AG04450 (cell line): ENCODE measurements around the gene NDUFS6. TPM values are rescaled to one million over a fixed set of nuclear protein-coding genes. Genes with fewer than 3 reads are reported as not detected.

Experiments
- CTCF ChIA-PET: fragments of 300-600, 350-600 bp; formaldehyde crosslinking; extraction: SDS; loops from one replicate; lab custom pipeline; 2022; ENCODE audit warnings: antibody characterized with exemption, inconsistent platforms; lab: Charles Lee
- POLR2A ChIA-PET: fragments of 350-600 bp; formaldehyde crosslinking; extraction: SDS; loops from one replicate; lab custom pipeline; 2021; ENCODE audit warnings: antibody characterized with exemption, inconsistent platforms; lab: Yijun Ruan, JAX
- DNase-seq: peaks from one replicate; pipeline ENCODE4 v3.0.0-alpha.2; 2011; ENCODE audit warnings: low read depth, low spot score
- H3K27ac ChIP-seq: one replicate; pipeline ENCODE4 v1.5.1; 2012; ENCODE audit warnings: low read depth, low read length, control low read depth
- H3K27me3 ChIP-seq: one replicate; pipeline ENCODE4 v1.6.0; 2012; ENCODE audit warnings: low read length; ENCODE audit not compliant: control insufficient read depth, insufficient read depth
- H3K4me3 ChIP-seq: 2 replicates; pipeline ENCODE4 v1.5.1; 2011; ENCODE audit warnings: mild to moderate bottlenecking, low read depth, low read length, control low read depth
- H3K9me3 ChIP-seq: 2 replicates; pipeline ENCODE4 v1.5.1; 2012; ENCODE audit warnings: low read length; ENCODE audit not compliant: control insufficient read depth, insufficient read depth
- polyA plus RNA-seq: library from polyadenylated mRNA; depleted of rRNA; stranded (reverse); fragments of >200 nt; gene quantifications from 2 replicates; pipeline ENCODE4 v1.2.3, GENCODE V29; 2011
- TF ChIP-seq, protein P1 (sequence below): IDR thresholded peaks from 2 replicates; pipeline ENCODE4 v1.5.1; 2011; ENCODE audit warnings: low read depth, low read length, control low read depth, inconsistent platforms

Gene NDUFS6
- polyA plus RNA-seq, 1 experiment = 51.8 TPM

DNA sequence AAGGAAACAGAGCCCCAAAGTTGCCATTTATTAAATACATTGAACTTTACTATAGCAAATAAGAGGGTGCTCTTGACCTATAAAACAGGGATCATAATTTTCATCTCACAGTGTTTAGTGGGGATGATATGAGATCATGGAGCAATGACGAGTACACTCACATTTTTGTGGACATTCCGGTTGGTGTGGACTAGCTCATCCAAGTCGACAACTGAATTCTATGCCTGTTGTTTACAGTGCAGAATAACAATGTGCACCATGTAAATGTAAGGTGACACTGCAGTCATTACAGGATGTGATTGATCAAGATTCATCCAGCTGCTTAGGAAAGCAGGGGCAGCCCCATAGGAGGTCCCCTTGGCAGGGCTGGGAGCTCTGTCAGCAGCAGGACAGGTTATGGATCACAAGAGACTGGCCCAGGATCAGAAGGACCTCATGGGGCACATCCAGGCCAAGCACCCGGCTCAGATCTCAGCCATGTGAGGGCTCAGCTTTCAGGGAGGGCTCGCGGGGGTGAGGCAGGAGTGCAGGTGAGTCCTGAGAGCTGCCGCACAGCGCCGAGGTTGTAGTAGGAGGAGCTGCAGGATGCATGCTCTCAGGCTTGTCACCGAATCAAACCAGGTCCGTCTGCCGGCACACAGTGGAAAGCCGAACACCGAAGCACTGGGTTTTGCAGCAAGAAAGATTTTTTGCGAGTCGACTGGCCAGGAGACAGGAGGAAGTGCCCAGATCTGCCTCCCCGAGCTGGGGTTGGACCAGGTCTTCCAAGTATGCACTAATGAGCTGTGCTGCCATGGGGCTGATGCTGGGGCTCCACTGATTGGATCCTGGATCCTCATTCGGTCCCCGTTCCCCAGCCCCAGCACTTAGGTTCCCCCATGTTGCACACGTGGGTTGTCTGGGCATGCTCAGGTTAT lies 29.8 kb upstream of the NDUFS6 start:
- DNase-seq = no peak
- no peak overlapping the region for H3K4me3 ChIP-seq
- H3K9me3 ChIP-seq = no peaks in the 10 kb centered on the region; the same call in 1 of the 2 replicates
- ChIA-PET CTCF (interaction anchor here (0.5 to 0.7 kb wide), 2 partner anchors 11 to 363 kb away, joined by 3 to 7 read pairs; no protein-coding TSS in a partner anchor), POLR2A (interaction anchor here (1.5 kb wide), 1 partner anchor 18 kb away, joined by 5 read pairs; no protein-coding TSS in a partner anchor)
- TF ChIP-seq, protein P1, sequence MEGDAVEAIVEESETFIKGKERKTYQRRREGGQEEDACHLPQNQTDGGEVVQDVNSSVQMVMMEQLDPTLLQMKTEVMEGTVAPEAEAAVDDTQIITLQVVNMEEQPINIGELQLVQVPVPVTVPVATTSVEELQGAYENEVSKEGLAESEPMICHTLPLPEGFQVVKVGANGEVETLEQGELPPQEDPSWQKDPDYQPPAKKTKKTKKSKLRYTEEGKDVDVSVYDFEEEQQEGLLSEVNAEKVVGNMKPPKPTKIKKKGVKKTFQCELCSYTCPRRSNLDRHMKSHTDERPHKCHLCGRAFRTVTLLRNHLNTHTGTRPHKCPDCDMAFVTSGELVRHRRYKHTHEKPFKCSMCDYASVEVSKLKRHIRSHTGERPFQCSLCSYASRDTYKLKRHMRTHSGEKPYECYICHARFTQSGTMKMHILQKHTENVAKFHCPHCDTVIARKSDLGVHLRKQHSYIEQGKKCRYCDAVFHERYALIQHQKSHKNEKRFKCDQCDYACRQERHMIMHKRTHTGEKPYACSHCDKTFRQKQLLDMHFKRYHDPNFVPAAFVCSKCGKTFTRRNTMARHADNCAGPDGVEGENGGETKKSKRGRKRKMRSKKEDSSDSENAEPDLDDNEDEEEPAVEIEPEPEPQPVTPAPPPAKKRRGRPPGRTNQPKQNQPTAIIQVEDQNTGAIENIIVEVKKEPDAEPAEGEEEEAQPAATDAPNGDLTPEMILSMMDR = no peak
- no peak overlapping the region for H3K27ac ChIP-seq
- peaks cover 10% of the 10 kb centered on the region for H3K27me3 ChIP-seq

DNA sequence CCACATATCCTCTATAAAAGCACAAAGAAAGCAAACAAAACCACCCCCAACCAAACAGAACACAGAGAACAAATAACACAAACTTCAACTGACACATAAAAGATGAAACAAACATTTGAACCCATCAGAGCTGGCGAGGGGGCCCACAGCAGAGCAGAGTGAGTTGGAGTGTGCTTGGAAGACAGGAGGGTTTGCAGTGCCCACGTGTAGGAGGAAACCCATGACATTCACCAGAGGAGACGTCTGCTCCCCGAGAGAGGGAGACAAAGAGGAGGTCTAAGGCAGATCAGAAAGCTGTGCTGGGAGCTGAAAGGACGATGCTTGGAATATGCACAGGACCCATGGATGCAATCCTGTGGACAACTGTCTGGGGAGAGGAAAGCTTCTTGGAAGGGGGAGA lies 28.6 kb upstream of the NDUFS6 start:
- peaks cover 13% of the 10 kb centered on the region for H3K27me3 ChIP-seq
- TF ChIP-seq, protein P1 = peak; percentile 74
- peak; percentile 23 for DNase-seq
- ChIA-PET POLR2A (no interaction called here), CTCF (interaction anchor here (0.7 to 2.0 kb wide), 5 partner anchors 9 to 264 kb away, joined by 3 to 17 read pairs (median 5); partner anchors contain the start of gene MRPL36)
- H3K9me3 ChIP-seq = no peaks in the 10 kb centered on the region; the same call in 1 of the 2 replicates
- no peak overlapping the region for H3K4me3 ChIP-seq
- H3K27ac ChIP-seq = no peak overlapping the region

DNA sequence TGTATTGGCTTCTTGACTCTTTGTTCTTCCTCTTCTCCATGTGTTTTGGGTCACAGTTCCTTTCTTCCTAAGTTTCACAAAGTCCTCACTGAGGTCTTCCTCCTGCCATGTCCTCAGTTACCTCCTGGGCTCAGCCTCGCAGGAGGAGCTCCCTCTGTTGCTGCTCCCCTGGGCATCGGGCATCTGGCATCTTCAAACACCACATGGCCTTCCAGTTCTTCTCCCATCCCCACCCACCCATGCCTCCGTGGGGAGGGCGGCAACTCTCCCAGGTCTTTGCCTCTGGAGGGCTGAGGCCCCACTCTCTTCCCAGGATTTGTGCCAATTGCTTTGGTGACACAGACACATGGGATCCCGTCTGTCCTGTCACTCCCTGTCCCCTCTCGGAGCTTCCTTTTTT lies 24.4 kb upstream of the NDUFS6 start:
- H3K27me3 ChIP-seq = peaks cover 3% of the 10 kb centered on the region
- H3K27ac ChIP-seq = no peak overlapping the region
- POLR2A ChIA-PET = no interaction called here
- DNase-seq = no peak
- CTCF ChIA-PET = interaction anchor here (1.6 kb wide), 1 partner anchor 262 kb away, joined by 3 read pairs; no protein-coding TSS in a partner anchor
- no peak overlapping the region for H3K4me3 ChIP-seq
- H3K9me3 ChIP-seq = no peaks in the 10 kb centered on the region; the same call in 1 of the 2 replicates
- TF ChIP-seq, protein P1 = no peak

DNA sequence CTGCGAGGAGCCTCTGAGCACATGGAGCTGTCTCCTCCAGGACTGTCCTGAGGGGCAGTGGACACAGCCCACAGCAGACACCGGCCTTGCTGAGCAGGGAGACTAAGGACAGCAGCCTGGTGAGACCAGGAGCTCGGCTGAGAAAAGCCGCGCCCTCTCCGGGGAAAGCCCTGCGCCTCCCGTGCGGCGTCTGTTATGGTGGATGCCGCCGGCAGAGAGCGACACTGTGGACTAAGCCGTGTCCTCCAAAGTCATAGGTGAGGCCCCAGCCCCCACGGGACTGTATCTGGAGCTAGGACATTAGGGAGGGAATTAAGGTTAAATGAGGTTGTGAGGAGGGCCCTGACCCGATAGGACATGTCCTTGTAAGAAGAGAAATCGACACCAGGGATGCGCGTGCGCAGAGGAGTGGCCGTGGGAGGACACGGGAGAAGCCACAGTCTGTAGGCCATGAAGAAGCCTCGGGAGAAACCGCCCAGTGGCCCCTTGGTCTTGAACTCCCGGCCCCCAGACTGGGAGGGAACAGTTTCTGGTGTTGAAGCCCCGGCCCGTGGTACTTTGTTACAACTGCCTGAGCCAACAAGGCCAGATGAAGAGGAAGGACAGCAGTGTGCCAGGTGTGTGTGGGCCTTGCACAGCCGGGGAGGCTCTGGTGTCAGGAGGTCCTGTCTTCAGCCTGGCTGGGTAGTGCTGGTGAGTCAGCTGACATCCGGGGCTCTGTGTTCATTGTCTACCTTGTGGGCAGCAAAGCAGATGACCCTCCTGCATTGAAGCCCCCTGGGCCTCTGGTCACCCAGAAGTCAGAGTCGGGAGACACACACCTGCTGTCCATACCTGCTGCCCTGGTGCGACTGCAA lies 23.7 kb upstream of the NDUFS6 start:
- POLR2A ChIA-PET = no interaction called here
- Histone ChIP-seq H3K27me3 (peaks cover 3% of the 10 kb centered on the region), H3K9me3 (no peaks in the 10 kb centered on the region; the same call in 1 of the 2 replicates), H3K27ac (no peak overlapping the region), H3K4me3 (no peak overlapping the region)
- CTCF ChIA-PET = no interaction called here
- TF ChIP-seq, protein P1 = no peak
- DNase-seq = no peak
